ENCODE results near the gene SLC27A4.

Gene SLC27A4

GRCh38 chr9:128355451-128355850 lies 15.1 kb downstream of the SLC27A4 start (continued):
- TF ChIP-seq PRDM2 (tag by site-specific recombination; IDR thresholded peaks at IDR 0.05; ENCODE audit: borderline replicate concordance): no peak
- TF ChIP-seq ZNF623 (tag by site-specific recombination; IDR thresholded peaks at IDR 0.05): no peak
- no peak for TF ChIP-seq ZNF26 (tag by site-specific recombination; IDR thresholded peaks at IDR 0.05)
- TF ChIP-seq ZNF555 (tag by site-specific recombination; conservative IDR thresholded peaks at IDR 0.05): no peak
- TF ChIP-seq ZBTB17 (tag by site-specific recombination; IDR thresholded peaks at IDR 0.05): no peak
- TF ChIP-seq ZNF549 (tag by site-specific recombination; IDR thresholded peaks at IDR 0.05): no peak
- TF ChIP-seq ZNF639 (tag by site-specific recombination; IDR thresholded peaks at IDR 0.05): no peak
- no peak for TF ChIP-seq ZIC2 (tag by site-specific recombination; IDR thresholded peaks at IDR 0.05)
- TF ChIP-seq ZXDB (tag by site-specific recombination; IDR thresholded peaks at IDR 0.05): no peak
- no peak for TF ChIP-seq GLIS1 (tag by site-specific recombination; IDR thresholded peaks at IDR 0.05)

GRCh38 chr9:128358090-128358489 lies 17.8 kb downstream of the SLC27A4 start:
- TF ChIP-seq ZNF266 (tag by site-specific recombination; IDR thresholded peaks at IDR 0.05; ENCODE audit: low read depth) (no peak), ZNF157 (tag by site-specific recombination; IDR thresholded peaks at IDR 0.05) (no peak), ZNF433 (tag by site-specific recombination; IDR thresholded peaks at IDR 0.05; ENCODE audit: low read depth) (no peak), ZNF423 (tag by site-specific recombination; IDR thresholded peaks at IDR 0.05) (no peak), ZNF184 (tag by site-specific recombination; IDR thresholded peaks at IDR 0.05) (no peak), ZNF449 (tag by site-specific recombination; IDR thresholded peaks at IDR 0.05) (no peak)
- ChIA-PET POLR2A (interaction anchor here (1.0 kb wide), 1 partner anchor 13 kb away, joined by 7 read pairs; the partner anchor contains the start of gene URM1), CTCF (interaction anchor here (0.6 to 0.9 kb wide), 3 partner anchors 17 to 244 kb away, joined by 3 read pairs; no protein-coding TSS in a partner anchor)
- H3K4me3 ChIP-seq (ENCODE audit: low read depth, low read length): no peak overlapping the region
- peaks cover 0 to 42% of the 10 kb centered on the region in 2 experiments; a peak in 2 of 3 replicates for H3K36me3 ChIP-seq (ENCODE audit: control insufficient read depth in 2 of 2, insufficient read depth in 1 of 2, low read length in 2 of 2)
- no peak overlapping the region for H3K27ac ChIP-seq (ENCODE audit: extremely low read depth, low read depth, low read length)
- H3K4me1 ChIP-seq (ENCODE audit: control insufficient read depth, insufficient read depth, low read length): no peaks in the 10 kb centered on the region
- H3K9me3 ChIP-seq (ENCODE audit: control insufficient read depth, insufficient read depth, low read depth, low read length): no peaks in the 10 kb centered on the region

All from HEK293 (cell line).